ENCODE results near the gene OR56A5. TPM values are rescaled to one million over a fixed set of nuclear protein-coding genes. Genes with fewer than 3 reads are reported as not detected.

Gene OR56A5
- total and polyA plus RNA-seq, 2 donors (not counting 1 experiment from before 2014, with no cell fraction given), result not detected

GRCh38 chr11:5928811-5929210 is 39.5 kb downstream of the OR56A5 start:
- no peak overlapping the region for H3K27ac Mint-ChIP-seq
- intact Hi-C loops (cut with micrococcal nuclease), result no loop called here
- POLR2A ChIA-PET, result no interaction called here
- Histone ChIP-seq H3K4me3 (ENCODE audit: control extremely low read depth in 1 of 5, extremely low read depth in 1 of 5, insufficient read depth in 1 of 5, low read depth in 2 of 5, low read length in 4 of 5) (no peak overlapping the region), H2AFZ (ENCODE audit: insufficient read depth, low read depth, low read length, poor library complexity, severe bottlenecking) (no peak overlapping the region), H3K9ac (ENCODE audit: low read length) (no peak overlapping the region), H3K36me3 (replicated peaks in 1 of 2; ENCODE audit: control extremely low read depth in 1 of 2, control insufficient read depth in 1 of 2, extremely low read depth in 1 of 2, insufficient read depth in 2 of 2, low read length in 1 of 2) (no peaks in the 10 kb centered on the region), H4K20me1 (ENCODE audit: control insufficient read depth, insufficient read depth, low read length, poor library complexity, severe bottlenecking) (no peaks in the 10 kb centered on the region), H3K4me1 (ENCODE audit: control insufficient read depth in 2 of 2, insufficient read depth in 2 of 2, low read length in 2 of 2) (no peaks in the 10 kb centered on the region), H3K27me3 (replicated peaks in 1 of 4; ENCODE audit: control extremely low read depth in 1 of 4, control insufficient read depth in 3 of 4, insufficient read depth in 4 of 4, low read length in 3 of 4) (no peaks in the 10 kb centered on the region), H3K27ac (ENCODE audit: low read length in 2 of 2) (no peak overlapping the region), H3K9me3 (ENCODE audit: control extremely low read depth in 1 of 3, control insufficient read depth in 2 of 3, insufficient read depth in 1 of 3, low read length in 2 of 3) (peaks cover 0 to 36% (median 2%) of the 10 kb centered on the region in 3 donors), H3K79me2 (ENCODE audit: control insufficient read depth, insufficient read depth, low read length) (no peaks in the 10 kb centered on the region), H3K4me2 (replicated peaks; ENCODE audit: low read depth, low read length, poor library complexity, severe bottlenecking) (no peak overlapping the region)
- H3K9me3 Mint-ChIP-seq (ENCODE audit: insufficient read depth), result peaks cover 7% of the 10 kb centered on the region
- CTCF ChIA-PET, result no interaction called here
- no peak for DNase-seq
- H3K4me1 Mint-ChIP-seq, result no peaks in the 10 kb centered on the region
- no peak for ATAC-seq (ENCODE audit: low read depth)
- TF ChIP-seq CTCF (IDR thresholded peaks at IDR 0.05) (no peak), EZH2 (IDR thresholded peaks at IDR 0.05; ENCODE audit: borderline replicate concordance, insufficient read depth, low read depth, low read length, poor library complexity, severe bottlenecking) (no peak)
- H3K27me3 Mint-ChIP-seq, result no peaks in the 10 kb centered on the region
- WGBS (ENCODE audit: insufficient coverage), result 89% methylated on average over 15 of the region's 15 CpGs
- H3K4me3 Mint-ChIP-seq, result no peak overlapping the region

- Histone ChIP-seq H3K27ac (ENCODE audit: low read length in 2 of 2) (no peak overlapping the region), H3K4me2 (replicated peaks; ENCODE audit: low read depth, low read length, poor library complexity, severe bottlenecking) (no peak overlapping the region), H3K79me2 (ENCODE audit: control insufficient read depth, insufficient read depth, low read length) (no peaks in the 10 kb centered on the region), H3K36me3 (replicated peaks in 1 of 2; ENCODE audit: control extremely low read depth in 1 of 2, control insufficient read depth in 1 of 2, extremely low read depth in 1 of 2, insufficient read depth in 2 of 2, low read length in 1 of 2) (no peaks in the 10 kb centered on the region), H2AFZ (ENCODE audit: insufficient read depth, low read depth, low read length, poor library complexity, severe bottlenecking) (no peak overlapping the region), H3K4me3 (ENCODE audit: control extremely low read depth in 1 of 5, extremely low read depth in 1 of 5, insufficient read depth in 1 of 5, low read depth in 2 of 5, low read length in 4 of 5) (no peak overlapping the region), H3K27me3 (replicated peaks in 1 of 4; ENCODE audit: control extremely low read depth in 1 of 4, control insufficient read depth in 3 of 4, insufficient read depth in 4 of 4, low read length in 3 of 4) (no peaks in the 10 kb centered on the region), H3K9me3 (ENCODE audit: control extremely low read depth in 1 of 3, control insufficient read depth in 2 of 3, insufficient read depth in 1 of 3, low read length in 2 of 3) (peaks cover 0 to 41% (median 2%) of the 10 kb centered on the region in 3 donors), H3K9ac (ENCODE audit: low read length) (no peak overlapping the region), H3K4me1 (ENCODE audit: control insufficient read depth in 2 of 2, insufficient read depth in 2 of 2, low read length in 2 of 2) (no peaks in the 10 kb centered on the region), H4K20me1 (ENCODE audit: control insufficient read depth, insufficient read depth, low read length, poor library complexity, severe bottlenecking) (no peaks in the 10 kb centered on the region)
- DNase-seq (no peak), ATAC-seq (ENCODE audit: low read depth) (no peak)
- 98% methylated on average over 17 of the region's 17 CpGs for WGBS (ENCODE audit: insufficient coverage)
- intact Hi-C loops (cut with micrococcal nuclease), result no loop called here
- CTCF ChIA-PET, result no interaction called here
- Mint-ChIP-seq H3K27ac (no peak overlapping the region), H3K4me1 (no peaks in the 10 kb centered on the region), H3K27me3 (no peaks in the 10 kb centered on the region), H3K9me3 (ENCODE audit: insufficient read depth) (peaks cover 7% of the 10 kb centered on the region), H3K4me3 (no peak overlapping the region)
- POLR2A ChIA-PET, result no interaction called here
- TF ChIP-seq CTCF (IDR thresholded peaks at IDR 0.05) (no peak), EZH2 (IDR thresholded peaks at IDR 0.05; ENCODE audit: borderline replicate concordance, insufficient read depth, low read depth, low read length, poor library complexity, severe bottlenecking) (no peak)
Observed at GRCh38 chr11:5928271-5928670, 40.0 kb downstream of the OR56A5 start.

Measured in B cell (primary cell).